Mammary epithelial cell (primary cell): ENCODE results near the gene ISM1.

Experiments used
- EZH2 ChIP-seq: IDR thresholded peaks from 2 replicates; pipeline ENCODE4 v1.6.1; 2012; ENCODE audit warnings: low read length, inconsistent platforms, borderline replicate concordance
- TF ChIP-seq, protein P1 (sequence below), 2 donors: IDR thresholded peaks in 1 of 2; conservative IDR thresholded peaks in 1 of 2; 2 replicates each; pipeline ENCODE4 v1.5.1; 2011 to 2012; ENCODE audit warnings: inconsistent platforms in 2 of 2, low read length in 2 of 2, mild to moderate bottlenecking in 2 of 2, control low read depth in 1 of 2, low read depth in 1 of 2; ENCODE audit not compliant: insufficient read depth in 1 of 2; ENCODE audit errors: extremely low read depth in 1 of 2

DNA sequence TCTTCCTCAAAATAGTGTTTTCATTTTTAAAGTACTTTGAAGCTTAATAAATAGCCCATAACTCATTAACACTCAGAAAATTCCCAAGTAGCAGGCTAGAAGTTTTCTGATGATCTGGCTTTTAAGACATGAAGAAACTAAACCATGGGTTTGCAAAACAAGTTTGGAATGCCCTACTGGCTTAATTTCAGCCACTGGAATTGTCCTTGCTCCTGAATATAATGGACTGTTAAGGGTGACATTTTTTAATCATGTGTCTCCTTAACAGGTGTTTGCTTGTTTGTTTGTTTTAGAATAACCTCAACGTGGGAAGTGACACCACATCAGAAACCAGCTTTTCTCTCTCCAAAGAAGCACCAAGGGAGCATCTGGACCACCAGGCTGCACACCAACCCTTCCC lies 49.1 kb downstream of the ISM1 start:
- TF ChIP-seq, protein P1, sequence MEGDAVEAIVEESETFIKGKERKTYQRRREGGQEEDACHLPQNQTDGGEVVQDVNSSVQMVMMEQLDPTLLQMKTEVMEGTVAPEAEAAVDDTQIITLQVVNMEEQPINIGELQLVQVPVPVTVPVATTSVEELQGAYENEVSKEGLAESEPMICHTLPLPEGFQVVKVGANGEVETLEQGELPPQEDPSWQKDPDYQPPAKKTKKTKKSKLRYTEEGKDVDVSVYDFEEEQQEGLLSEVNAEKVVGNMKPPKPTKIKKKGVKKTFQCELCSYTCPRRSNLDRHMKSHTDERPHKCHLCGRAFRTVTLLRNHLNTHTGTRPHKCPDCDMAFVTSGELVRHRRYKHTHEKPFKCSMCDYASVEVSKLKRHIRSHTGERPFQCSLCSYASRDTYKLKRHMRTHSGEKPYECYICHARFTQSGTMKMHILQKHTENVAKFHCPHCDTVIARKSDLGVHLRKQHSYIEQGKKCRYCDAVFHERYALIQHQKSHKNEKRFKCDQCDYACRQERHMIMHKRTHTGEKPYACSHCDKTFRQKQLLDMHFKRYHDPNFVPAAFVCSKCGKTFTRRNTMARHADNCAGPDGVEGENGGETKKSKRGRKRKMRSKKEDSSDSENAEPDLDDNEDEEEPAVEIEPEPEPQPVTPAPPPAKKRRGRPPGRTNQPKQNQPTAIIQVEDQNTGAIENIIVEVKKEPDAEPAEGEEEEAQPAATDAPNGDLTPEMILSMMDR (conservative IDR thresholded peaks at IDR 0.05 in 1 of 2, IDR thresholded peaks at IDR 0.05 in 1 of 2; ENCODE audit: extremely low read depth in 1 of 2, insufficient read depth in 1 of 2, low read depth in 1 of 2, low read length in 2 of 2) = no peak
- no peak for TF ChIP-seq EZH2
